ENCODE results near the gene NPDC1.

DNA sequence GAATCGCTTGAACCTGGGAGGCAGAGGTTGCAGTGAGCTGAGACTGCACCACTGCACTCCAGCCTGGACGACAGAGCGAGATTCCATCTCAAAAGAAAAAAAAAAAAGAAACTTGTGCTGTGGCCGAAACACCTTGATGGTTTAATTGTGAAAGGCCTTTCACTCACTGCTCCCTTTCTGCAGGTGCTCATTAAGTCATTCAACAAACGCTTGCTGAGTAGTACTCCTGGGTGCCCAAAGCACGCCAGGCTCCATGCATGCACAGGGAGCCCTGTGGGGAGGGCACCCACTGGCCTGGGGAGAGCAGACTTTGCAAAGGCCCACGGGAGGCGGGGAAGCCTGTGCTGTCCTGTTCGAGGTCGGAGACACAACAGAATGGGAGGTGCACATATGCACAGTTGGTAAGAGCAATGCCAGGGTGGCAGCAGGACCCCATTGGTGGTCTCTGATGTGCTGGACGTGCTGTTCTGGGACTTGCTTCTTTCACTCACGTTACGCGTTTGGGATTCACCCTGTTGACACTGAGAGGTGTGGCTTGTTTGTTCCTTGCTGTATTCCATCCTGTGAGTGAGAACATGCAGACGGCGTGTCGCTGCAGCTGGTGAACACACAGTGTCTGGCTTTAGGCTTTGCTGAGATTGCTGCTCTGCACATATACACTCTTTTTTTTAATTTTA, 10.9 kb upstream of the NPDC1 start:
- TF ChIP-seq CTCF (IDR thresholded peaks at IDR 0.05) (no peak), POLR2A (IDR thresholded peaks at IDR 0.05) (no peak)
